LNCaP clone FGC (cell line): ENCODE results near the gene SOHLH2.

Source experiments
- DNase-seq: peaks from one replicate; pipeline ENCODE4 v3.0.0-alpha.2; 2011; ENCODE audit warnings: low read depth
- H3K4me3 ChIP-seq: 2 replicates; pipeline ENCODE4 v1.5.1; 2011; ENCODE audit warnings: mild to moderate bottlenecking, low read depth, low read length, control low read depth
- CTCF ChIP-seq: IDR thresholded peaks from 2 replicates; pipeline ENCODE4 v1.5.1; 2012; ENCODE audit warnings: mild to moderate bottlenecking; ENCODE audit not compliant: control insufficient read depth, insufficient read depth; ENCODE audit errors: extremely low read depth

Gene SOHLH2

GRCh38 chr13:36130193-36130551, 84.2 kb downstream of the SOHLH2 start:
- no peak for DNase-seq
- TF ChIP-seq CTCF = no peak
- H3K4me3 ChIP-seq = no peak overlapping the region

GRCh38 chr13:36129539-36129938, 84.8 kb downstream of the SOHLH2 start:
- no peak for DNase-seq
- no peak for TF ChIP-seq CTCF
- H3K4me3 ChIP-seq = no peak overlapping the region

GRCh38 chr13:36126491-36126890, 87.9 kb downstream of the SOHLH2 start:
- no peak for TF ChIP-seq CTCF
- DNase-seq = no peak
- no peak overlapping the region for H3K4me3 ChIP-seq

GRCh38 chr13:36125841-36126240, 88.5 kb downstream of the SOHLH2 start:
- no peak overlapping the region for H3K4me3 ChIP-seq
- TF ChIP-seq CTCF = no peak
- DNase-seq = no peak

- no peak overlapping the region for H3K4me3 ChIP-seq
- TF ChIP-seq CTCF = no peak
- no peak for DNase-seq
These were observed 90.0 kb downstream of the SOHLH2 start for GRCh38 chr13:36124236-36124822.
